Measurements from ENCODE around the gene ZNF575.

Gene ZNF575, protein sequence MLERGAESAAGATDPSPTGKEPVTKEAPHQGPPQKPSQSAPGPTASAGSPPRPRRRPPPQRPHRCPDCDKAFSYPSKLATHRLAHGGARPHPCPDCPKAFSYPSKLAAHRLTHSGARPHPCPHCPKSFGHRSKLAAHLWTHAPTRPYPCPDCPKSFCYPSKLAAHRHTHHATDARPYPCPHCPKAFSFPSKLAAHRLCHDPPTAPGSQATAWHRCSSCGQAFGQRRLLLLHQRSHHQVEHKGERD

DNA sequence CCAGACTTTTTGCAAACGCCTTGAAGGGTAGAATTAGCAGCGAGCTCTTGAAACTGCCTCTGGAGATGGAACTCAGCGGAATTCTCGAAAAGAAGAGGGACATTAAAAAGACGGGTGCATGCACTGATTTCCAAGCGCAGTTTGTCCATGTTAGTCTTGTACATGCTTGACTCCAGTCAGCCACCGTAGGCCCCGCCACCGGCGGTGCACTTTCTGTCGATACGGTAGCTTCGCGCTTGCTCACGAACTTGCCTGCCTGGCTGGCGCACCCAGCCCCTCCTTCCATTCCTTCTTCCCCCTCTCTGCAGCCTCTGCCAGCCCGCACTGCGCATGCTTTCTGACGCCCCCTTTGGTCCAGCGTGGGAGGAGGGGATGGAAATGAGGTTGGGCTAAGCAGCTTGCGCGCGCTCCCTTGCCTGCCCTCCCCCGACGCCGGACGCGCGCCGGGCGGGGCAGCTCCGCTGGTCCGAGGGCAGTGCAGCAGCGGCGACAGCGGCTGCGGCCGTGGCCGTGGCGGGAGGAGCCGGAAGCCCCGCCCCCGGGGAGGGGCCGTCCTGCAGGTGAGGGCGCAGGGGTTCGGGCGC lies at the start of gene ZNF575:
Gene ZNF575 (plus strand): TSS at position 227 of the 584 bp plus-strand sequence. CDS start 1,235 bp downstream, outside the sequence.
- DNase-seq (ENCODE audit: low read depth): peak; percentile 69

DNA sequence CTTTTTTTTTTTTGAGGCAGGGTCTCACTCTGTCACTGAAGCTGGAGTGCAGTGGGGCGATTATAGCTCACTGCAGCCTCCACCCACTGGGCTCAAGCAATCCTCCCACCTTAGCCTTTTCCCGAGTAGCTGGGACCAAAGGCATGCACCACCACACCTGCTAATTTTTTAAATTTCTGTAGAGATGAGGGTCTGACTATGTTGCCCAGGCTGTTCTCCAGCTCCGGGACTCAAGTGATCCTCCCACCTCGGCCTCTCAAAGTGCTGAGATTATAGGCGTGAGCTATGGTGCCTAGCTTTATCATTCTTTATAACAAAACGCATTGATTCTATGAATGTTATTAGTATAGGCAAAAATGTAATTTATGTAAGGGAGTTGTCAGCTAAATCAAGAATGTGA lies 49.7 kb upstream of the ZNF575 start:
- no peak for DNase-seq (ENCODE audit: low read depth)

DNA sequence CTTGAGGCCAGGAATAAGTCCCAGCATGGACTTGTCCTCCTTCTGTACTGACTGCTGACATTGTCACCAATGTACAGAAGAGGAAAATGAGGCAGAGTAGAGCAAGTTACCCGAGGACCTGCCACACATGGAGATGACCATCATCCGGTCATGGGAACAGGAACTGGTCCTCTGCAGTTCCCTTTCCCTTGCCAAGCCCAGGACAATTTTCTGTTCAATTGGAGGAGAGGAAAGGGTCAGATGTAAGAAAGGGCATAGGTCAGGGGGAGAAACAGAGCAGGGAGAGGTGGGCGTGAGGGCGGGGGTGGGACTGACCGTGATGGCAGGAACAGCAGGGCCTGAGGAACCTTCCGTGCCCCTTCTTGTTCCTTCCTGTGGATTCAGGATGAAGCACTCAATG lies 47.0 kb upstream of the ZNF575 start:
- no peak for DNase-seq (ENCODE audit: low read depth)

DNA sequence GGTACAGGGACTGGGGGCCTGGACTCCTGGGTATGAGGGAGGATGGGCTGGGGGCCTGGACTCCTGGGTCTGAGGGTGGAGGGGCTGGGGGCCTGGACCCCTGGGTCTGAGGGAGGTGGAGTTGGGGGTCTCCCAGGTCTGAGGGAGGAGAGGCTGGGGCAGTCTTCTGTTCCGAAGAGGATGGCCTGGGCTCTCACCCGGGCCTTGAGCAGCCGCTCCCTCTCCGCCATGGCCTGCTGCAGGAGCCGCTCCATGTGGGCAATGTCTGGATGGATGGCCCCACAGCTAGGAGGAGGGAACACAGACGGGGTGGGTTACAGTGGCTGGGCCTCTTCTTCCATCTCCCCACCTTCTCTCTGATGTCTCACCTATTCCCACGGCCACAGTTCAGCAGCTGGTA lies 46.6 kb upstream of the ZNF575 start:
- no peak for DNase-seq (ENCODE audit: low read depth)

DNA sequence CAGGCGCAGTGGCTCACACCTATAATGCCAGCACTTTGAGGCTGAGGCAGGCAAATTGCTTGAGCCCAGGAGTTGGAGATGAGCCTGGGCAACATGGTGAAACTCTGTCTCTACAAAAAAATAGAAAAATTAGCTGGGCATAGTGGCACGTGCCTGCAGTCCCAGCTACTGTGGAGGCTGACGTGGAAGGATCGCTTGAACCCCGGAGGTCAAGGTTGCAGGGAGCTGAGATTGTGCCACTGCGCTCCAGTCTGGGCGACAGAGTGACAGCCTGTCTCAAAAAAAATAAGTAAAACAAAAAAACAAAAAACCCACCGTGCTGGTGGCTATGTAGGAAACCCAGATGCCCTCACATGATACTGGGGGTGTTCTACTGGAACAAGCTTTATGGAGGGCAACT lies 44.8 kb upstream of the ZNF575 start:
- DNase-seq (ENCODE audit: low read depth): no peak

DNA sequence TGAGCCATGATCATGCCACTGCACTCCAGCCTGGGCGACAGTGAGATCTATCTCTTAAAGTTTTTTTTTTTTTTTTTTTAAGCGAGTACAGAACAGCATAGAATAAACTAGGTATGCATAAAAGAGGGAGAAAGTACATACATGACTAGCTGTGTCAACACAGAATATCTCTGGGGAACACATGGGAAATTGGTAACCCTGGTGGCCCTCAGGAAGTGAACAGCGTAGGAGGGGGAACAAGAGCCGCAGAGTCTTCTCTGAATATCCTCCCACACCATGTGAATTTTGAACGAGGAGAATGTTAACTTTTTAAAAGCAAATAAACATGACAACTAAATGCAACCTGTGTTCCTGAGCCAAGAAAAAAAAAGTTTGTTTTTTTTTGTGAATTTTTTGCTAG lies 43.7 kb upstream of the ZNF575 start:
- no peak for DNase-seq (ENCODE audit: low read depth)

DNA sequence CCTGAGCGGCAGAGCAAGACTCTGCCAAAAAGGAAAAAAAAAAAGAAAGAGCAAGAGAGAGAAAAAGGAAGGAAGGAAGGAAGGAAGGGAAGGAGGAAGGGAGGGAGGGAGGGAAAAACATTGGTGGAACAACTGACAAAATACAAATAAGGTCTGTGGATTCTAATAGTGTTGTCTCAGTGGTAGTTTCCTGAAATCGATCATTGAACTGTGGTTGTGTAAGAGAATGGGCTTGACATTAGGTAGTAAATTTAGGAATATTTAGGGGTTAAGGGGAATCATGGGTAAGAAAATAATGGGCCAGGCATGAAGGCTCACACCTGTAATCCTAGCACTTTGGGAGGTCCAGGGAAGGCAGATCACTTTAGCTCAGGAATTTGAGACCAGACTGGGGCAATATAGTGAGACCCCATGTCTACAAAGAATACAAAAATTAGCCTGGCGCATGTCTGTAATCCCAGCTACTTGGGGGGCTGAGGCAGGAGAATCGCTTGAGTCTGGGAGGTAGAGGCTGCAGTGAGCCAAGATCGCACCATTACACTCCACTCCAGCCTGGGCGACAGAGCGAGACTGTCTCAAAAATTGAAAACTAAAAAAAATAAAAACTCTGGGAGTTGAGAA lies 42.9 kb upstream of the ZNF575 start:
- DNase-seq (ENCODE audit: low read depth): no peak

DNA sequence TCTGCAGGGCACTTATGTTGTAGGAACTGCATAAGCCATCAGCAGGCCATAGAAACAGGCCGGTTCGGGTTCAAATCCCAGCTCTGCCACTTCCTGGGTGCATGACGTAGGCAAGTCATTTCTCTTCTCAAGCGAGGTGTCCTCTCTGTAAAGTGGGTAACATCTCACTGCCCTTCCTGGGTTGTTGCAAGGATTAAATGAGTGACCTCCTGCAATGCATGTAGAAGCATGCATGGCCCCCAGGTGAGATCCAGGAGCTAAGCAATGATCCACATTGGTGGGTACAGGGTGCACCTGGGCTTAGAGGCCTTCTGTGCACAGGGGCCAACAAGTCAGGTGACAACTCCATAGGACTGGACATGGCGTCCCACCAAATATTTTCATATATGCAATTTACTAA lies 42.2 kb upstream of the ZNF575 start:
- DNase-seq (ENCODE audit: low read depth): no peak

DNA sequence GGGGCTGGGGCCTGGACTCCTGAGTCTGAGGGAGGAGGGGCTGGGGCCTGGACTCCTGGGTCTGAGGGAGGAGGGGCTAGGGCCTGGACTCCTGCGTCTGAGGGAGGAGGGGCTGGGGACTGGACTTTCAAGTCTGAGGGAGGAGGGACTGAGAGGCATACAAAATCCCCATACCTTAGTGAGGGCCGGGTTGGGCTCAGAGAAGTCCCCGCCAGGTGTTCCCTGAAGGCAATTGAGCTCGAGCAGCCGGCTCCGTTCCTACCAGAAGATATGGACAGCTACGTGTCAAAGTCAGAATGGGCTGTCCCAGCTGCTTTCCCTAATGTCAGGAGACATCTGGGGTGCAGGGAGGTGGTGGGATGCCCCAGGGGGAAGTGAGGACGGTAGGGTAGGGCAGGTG lies 37.9 kb upstream of the ZNF575 start:
- no peak for DNase-seq (ENCODE audit: low read depth)

DNA sequence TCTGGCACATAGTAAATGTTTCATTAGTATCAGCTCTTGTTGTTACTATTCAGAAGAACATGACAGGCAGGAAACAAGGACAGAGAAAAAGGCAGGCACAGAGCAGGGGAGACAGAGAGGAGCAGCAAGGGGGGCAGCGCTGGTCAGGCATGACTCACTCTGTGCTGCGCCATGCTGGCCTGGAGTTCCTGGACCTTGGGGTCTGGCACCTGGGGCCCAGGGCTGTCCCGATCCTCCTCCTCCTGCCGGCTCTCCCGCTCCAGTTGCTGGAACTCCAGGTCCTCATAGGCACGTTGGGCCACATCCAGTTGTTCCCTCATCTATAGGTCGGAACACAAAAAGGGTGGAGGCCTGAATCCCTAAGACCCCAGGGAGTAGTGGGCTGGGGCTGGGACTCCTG lies 36.0 kb upstream of the ZNF575 start:
- DNase-seq (ENCODE audit: low read depth): no peak

DNA sequence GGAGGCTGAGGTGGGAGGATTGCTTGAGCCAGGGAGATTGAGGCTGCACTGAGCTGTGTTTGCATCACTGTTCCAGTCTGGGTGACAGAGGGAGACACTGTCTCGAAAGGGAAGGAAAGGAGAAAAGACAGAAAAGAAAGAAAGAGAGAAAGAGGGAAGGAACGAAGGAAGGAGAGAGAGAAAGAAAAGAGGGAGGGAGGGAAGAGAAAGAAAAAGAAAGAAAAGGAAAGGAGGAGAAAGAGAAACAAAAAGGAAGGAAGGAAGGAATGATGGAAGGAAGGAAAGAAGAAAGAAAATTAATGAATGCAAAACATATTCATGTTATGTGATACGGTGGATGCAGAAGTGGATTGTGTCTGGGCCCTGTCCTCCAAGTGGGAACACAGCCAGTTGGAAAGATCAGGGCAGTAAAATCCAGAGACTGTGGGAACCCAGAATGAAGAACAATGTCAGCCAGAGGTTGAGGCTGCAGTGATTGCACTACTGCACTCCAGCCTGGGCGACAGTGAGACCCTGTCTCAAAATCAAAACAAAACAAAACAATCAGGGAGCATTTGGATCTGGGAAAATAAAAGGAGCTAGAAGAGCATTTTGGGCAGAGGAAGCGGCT lies 34.6 kb upstream of the ZNF575 start:
- DNase-seq (ENCODE audit: low read depth): no peak

DNA sequence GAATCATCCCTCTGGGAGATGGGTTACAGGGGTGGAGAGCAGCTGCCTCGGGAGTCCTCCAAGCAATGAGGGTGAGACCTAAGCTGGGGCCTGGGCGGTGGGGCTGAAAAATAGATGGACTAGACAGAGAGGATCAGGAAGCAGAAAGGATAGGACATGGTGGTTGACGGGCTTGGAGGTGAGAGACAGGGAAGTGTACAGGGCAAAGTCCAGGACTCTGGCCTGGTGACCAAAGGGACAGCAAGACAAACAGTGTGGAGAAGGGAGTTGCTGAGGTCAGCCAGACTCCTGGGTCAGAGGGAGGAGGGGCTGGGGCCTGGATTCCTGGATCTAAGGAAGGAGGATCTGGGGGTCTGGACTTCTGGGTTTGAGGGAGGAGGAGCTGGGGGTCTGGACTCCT lies 33.9 kb upstream of the ZNF575 start:
- no peak for DNase-seq (ENCODE audit: low read depth)

DNA sequence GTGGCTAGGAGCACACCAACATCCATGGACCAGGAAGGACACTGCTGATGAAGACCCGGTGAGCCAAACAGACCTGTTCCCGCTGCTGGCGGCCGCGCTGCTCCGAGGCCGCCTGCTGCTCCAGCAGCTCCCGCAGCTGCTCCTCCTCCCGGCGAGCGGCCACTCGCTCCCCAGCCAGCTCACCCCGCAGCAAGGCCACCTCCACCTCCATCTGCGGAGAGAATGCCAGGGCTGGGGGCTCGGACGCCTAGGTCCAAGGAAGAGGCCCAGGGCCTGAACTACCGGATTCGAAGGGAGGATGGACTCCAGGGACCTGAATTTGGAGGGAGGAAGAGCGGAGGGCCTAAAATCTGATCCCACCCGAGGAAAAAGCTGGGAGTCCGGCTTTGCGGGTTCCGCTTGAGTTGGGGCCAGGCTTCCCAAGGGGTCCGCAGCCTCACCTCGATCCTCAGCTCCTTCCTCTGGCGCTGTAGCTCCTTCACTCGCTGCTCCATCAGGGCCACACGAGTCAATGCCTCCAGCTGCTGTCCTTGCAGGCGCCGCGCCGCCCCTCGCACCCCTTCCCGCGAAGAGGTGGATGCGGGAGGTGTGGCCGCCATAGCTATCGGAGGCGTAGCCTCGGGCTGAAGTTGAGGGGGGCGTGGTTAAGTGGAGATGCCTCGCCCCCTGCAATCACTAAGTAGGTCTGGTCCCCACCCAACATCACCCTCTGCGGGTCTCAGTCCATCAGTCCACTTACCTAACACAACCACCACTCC lies 31.1 kb upstream of the ZNF575 start:
- no peak for DNase-seq (ENCODE audit: low read depth)

DNA sequence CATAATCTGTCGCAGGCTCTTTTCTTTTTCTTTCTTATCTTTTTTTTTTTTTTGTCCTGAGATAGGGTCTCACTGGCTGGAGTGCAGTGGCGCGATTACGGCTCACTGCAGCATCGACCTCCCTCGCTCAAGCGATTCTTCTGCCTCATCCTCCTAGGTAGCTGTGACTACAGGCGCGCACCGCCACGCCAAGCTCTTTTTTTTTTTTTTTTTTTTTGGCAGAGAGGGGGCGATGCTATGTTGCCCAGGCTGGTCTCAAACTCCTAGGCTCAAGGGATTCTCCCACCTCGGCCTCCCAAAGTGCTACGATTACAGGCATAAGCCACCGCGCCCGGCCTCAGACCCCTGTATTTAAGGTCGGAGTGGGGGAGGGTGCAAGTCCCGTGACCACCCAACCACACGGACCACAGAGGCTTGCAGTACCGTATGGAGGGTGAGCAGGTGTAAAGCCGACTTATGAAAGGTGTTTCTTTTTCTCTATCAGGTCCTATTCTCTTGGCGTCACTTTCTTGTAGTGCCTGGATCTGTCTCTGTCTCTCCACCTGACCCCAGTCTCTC lies 30.5 kb upstream of the ZNF575 start:
- no peak for DNase-seq (ENCODE audit: low read depth)

DNA sequence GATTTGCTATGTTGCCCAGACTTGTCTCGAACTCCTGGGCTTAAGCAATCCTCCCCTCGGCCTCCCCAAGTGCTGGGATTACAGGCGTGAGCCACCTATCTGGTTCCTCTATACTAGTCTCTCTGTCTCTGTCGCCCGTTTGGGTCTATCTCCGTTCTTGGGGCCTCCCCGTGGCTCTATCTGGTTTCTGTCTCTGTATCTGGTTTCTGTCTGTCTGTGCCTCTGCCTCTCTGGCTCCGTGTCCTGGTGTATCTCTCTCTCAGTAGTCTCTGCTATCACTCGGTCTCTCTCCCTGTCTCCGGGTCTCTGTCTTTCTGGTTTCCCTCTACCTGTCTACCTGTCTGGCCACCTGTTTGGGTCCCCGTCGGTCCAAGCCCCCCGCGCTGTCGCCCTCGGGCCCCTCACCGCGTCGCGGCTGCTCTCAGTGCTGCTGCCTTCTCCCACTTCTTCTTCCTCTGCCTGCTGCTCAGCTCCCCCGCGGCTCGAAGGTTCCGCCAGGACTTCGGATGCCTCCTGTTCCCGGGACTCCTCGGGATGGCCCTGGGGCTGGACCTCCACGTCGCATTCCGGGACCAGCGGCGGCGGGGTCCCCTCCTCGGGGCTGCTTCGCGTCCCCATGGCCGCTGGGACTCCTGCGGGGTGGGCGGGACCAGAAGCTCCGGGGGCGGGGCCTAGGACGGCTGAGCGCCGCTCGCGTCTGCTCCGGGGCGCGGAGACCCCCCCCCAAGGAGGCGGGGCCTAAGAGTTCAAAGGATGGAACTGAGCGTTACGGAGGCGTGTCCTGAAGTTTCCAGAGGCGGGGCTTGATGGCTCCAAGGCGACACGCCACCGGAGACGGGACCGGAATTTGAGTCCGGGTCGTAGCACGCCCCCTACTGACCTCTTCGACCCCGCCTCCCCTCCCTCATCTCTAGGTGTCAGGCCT lies 29.2 kb upstream of the ZNF575 start:
- peak; percentile 98 for DNase-seq (ENCODE audit: low read depth)

DNA sequence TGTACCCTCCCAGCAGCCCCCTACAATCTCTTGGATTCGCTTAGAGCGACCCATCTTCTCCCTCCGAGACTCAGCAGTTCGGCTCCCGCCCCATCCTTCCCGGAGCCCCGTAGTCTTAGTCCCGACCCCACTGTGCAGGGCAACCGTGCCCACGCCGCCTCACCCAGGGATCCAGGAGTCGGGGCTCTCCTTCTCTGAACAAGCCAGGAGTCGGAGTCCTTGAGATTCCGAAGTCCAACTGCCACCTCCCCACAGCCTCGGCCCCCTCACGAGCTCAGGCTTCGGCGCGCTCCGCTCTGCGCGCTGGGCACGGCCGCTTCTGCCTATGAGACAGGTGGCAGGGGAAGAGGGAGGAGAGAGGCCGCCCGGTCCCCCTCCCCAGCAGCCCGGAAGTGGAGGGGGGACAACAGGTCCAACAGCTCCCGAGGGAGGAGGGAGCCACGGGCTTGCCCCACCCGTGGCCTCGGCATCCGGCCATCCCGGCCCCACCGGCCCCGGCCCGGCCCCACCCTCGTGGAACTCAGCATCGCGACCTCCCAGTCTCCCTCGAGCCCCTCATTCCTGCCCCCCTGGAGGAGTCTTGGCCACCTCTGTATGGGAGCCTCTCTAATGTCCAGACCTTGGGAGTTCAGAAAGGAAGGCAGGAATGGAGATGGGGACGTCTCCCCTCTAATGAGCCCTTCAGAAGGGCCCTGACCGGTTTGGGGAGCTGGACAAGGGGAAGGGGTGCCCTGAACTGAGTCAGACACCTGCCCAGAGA lies 28.4 kb upstream of the ZNF575 start, which contains the start of gene PHLDB3:
Gene PHLDB3 (minus strand): TSS at position 321 of the 760 bp plus-strand sequence. CDS start 628 bp downstream, outside the sequence.
- DNase-seq (ENCODE audit: low read depth): no peak

DNA sequence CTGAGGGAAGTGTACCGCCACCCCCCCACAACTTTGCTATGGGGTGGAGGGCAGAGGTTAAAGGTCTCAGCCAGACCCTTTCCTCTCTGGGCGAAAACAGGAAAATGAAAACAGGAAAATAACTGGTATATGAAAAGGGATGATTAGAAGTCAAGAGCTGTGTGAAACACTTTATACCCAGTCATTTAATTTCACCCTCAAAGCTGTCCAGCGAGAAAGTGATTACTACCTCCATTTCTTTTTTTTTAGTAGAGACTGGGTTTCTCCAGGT lies 27.9 kb upstream of the ZNF575 start:
- no peak for DNase-seq (ENCODE audit: low read depth)

DNA sequence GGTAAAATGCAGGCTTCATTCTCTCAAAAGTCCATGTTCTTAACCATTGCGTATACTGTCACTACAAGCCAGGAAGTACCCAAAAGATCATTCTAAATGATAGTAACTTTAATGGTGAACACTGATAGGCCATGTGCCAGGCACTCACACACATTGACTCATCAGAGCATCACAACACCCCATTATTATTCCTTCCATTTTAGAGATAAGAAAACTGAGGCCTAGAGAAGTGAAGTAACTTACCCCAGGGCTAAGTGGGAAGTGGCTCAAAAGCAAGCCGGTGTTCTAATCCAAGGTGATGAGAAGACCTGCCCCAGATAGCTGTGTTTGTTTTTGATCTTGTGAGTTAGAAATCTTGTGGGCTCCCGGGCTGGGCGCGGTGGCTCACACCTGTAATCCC lies 27.0 kb upstream of the ZNF575 start:
- DNase-seq (ENCODE audit: low read depth): no peak

DNA sequence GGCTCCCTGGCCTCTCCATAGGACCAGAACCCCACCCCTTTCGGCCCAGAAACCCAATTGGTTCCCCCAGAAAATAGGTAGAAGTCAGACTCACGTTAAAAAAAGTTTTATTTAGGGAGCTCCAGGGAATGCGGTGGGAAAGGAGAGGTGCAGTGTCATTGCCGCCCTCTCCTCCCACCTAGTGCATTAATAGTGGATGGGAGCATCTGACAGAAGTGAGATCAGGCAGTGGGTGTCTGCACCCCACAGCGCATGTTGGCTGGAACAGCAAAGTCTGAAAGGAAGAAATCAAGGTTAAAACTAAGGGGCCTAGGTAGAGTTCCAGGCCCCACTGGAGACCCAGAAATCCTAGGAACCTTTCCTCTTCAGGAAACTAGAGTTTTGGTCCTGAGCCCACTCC lies 26.4 kb upstream of the ZNF575 start:
- no peak for DNase-seq (ENCODE audit: low read depth)

DNA sequence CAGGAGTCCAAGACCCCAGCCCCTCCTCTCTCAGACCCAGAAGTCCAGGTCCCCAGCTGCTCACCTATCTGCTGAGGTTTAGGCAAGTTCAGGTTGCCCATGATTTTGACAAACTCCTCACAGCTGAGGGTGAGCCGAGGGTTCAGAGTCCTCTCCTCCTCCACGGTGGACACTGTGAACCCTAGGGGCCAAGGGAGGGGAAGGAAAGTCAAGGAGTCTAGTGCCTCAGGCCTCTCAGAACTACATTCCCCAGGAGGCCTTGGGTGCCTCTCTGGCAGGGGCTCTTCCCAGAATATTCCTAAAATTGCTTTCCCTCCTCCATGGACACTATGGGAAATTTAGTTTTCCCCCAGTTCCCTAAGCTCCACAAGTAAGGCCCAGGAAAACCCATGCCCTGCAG lies 25.1 kb upstream of the ZNF575 start:
- no peak for DNase-seq (ENCODE audit: low read depth)

DNA sequence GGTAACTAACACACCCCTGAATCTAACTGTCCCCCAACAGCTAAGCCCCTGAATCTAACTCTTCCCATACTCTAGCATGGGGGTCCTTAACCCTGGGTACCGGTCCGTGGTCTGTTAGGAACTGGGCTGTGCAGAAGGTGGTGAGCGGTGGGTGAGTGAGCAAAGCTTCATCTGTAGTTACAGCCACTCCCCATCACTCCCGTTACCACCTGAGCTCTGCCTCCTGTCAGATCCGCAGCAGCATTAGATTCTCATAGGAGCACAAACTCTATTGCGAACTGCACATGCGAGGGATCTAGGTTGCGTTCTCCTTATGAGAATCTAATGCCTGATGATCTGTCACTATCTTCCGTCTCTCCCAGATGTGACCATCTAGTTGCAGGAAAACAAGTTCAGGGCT lies 22.3 kb upstream of the ZNF575 start:
- no peak for DNase-seq (ENCODE audit: low read depth)
